ENCODE results near the gene KRT13. TPM values are rescaled to one million over a fixed set of nuclear protein-coding genes. Genes with fewer than 3 reads are reported as not detected.

KRT13 gene
- total RNA-seq, 2 donors from 2014 or later, result not detected

DNA sequence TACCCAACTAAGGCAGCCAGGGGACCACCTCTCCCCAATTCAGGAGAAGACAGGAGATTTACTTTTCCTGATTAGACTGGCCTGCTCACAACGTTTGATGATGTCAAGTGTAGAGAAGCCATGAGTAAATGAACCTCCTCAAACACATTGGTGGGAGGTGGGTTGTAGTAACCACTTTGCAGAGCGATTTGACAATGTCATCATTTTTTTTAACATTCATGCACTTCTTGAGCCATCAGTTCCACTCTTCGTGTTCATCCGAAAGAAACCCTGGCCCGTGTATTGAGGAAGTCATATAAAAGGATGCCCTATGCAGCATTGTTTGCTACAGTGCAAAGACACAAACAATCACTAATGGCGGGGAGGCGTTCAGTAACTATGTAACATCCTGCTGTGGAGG lies 28.2 kb upstream of the KRT13 start:
- no peak for DNase-seq
- Mint-ChIP-seq H3K4me3 (no peak overlapping the region), H3K27me3 (peaks cover 74% of the 10 kb centered on the region), H3K36me3 (ENCODE audit: low read depth) (no peaks in the 10 kb centered on the region), H3K27ac (no peak overlapping the region), H3K4me1 (peaks cover 7% of the 10 kb centered on the region)
- H3K9me3 ChIP-seq (ENCODE audit: control insufficient read depth, low read length, poor library complexity, severe bottlenecking), result peaks cover 3% of the 10 kb centered on the region
- ATAC-seq, result no peak

DNA sequence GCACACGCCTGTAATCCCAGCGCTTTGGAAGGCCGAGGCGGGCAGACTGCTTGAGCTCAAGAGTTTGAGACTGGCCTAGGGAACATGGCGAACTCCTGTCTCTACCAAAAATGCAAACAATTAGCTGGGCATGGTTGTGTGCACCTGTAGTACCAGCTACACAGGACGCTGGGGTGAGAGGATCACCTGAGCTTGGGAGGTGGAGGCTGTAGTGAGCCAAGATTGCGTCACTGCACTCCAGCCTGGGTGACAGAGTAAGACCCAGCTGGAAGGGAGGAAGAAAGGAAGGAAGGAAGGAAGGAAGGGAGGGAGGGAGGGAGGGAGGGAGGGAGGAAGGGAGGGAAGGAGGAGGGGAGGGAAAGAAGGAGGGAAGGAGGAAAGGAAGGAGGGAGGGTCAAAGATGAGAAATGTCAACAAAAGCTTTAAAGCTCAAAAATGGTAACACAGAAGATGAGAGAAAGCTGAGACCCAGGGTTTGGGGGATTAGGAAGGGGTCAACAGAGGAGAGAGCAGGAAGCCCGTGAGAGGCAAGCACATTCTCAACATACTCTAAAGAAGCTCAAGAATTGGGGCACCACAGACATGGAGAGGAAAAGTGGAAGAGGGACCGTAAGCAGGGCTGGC lies 27.6 kb upstream of the KRT13 start:
- H3K27ac Mint-ChIP-seq, result no peak overlapping the region
- H3K36me3 Mint-ChIP-seq (ENCODE audit: low read depth), result peaks cover 2% of the 10 kb centered on the region
- H3K4me3 Mint-ChIP-seq, result no peak overlapping the region
- ATAC-seq (no peak), DNase-seq (no peak)
- peaks cover 3% of the 10 kb centered on the region for H3K9me3 ChIP-seq (ENCODE audit: control insufficient read depth, low read length, poor library complexity, severe bottlenecking)
- H3K4me1 Mint-ChIP-seq, result peaks cover 7% of the 10 kb centered on the region
- peaks cover 76% of the 10 kb centered on the region for H3K27me3 Mint-ChIP-seq

GRCh38 chr17:41531993-41532392 lies 26.6 kb upstream of the KRT13 start:
- Mint-ChIP-seq H3K4me3 (no peak overlapping the region), H3K36me3 (ENCODE audit: low read depth) (peaks cover 2% of the 10 kb centered on the region), H3K27ac (no peak overlapping the region), H3K4me1 (peaks cover 8% of the 10 kb centered on the region), H3K27me3 (peaks cover 74% of the 10 kb centered on the region)
- no peak for ATAC-seq
- peaks cover 3% of the 10 kb centered on the region for H3K9me3 ChIP-seq (ENCODE audit: control insufficient read depth, low read length, poor library complexity, severe bottlenecking)
- no peak for DNase-seq

- no peak overlapping the region for H3K4me3 Mint-ChIP-seq
- DNase-seq (no peak), ATAC-seq (no peak)
- peaks cover 2% of the 10 kb centered on the region for H3K36me3 Mint-ChIP-seq (ENCODE audit: low read depth)
- peaks cover 74% of the 10 kb centered on the region for H3K27me3 Mint-ChIP-seq
- H3K4me1 Mint-ChIP-seq, result peaks cover 9% of the 10 kb centered on the region
- H3K9me3 ChIP-seq (ENCODE audit: control insufficient read depth, low read length, poor library complexity, severe bottlenecking), result peaks cover 3% of the 10 kb centered on the region
- H3K27ac Mint-ChIP-seq, result no peak overlapping the region
These were observed 24.9 kb upstream of the KRT13 start for GRCh38 chr17:41530062-41531048.

GRCh38 chr17:41529491-41529915 lies 24.1 kb upstream of the KRT13 start:
- H3K4me1 Mint-ChIP-seq, result peaks cover 9% of the 10 kb centered on the region
- peak overlapping the region; percentile 52 for H3K4me3 Mint-ChIP-seq
- peaks cover 3% of the 10 kb centered on the region for H3K9me3 ChIP-seq (ENCODE audit: control insufficient read depth, low read length, poor library complexity, severe bottlenecking)
- DNase-seq (no peak), ATAC-seq (no peak)
- H3K27me3 Mint-ChIP-seq, result peaks cover 66% of the 10 kb centered on the region
- no peak overlapping the region for H3K27ac Mint-ChIP-seq
- peaks cover 2% of the 10 kb centered on the region for H3K36me3 Mint-ChIP-seq (ENCODE audit: low read depth)

DNA sequence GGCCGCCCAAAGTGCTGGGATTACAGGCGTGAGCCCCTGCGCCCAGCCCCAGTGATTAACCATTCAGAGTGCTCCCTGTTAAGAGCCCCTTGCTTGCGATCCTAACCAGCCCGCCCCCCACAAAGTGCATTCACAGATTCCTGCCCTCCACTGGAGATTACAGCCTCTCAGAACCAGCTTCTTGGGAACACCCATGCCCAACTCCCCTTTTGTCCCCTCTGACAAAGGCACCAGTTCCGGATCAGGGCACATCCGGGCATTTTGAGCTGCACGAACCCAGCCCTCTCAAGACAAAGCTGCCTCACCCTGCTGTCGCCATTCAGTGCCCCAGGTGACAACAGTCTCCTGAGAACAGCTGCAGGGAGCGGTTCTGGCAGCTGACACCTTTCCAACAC lies 23.5 kb upstream of the KRT13 start:
- peaks cover 3% of the 10 kb centered on the region for H3K9me3 ChIP-seq (ENCODE audit: control insufficient read depth, low read length, poor library complexity, severe bottlenecking)
- peak overlapping the region; percentile 52 for H3K4me3 Mint-ChIP-seq
- H3K27me3 Mint-ChIP-seq, result peaks cover 66% of the 10 kb centered on the region
- DNase-seq (no peak), ATAC-seq (no peak)
- H3K4me1 Mint-ChIP-seq, result peaks cover 9% of the 10 kb centered on the region
- peak overlapping the region; percentile 39 for H3K27ac Mint-ChIP-seq
- peaks cover 2% of the 10 kb centered on the region for H3K36me3 Mint-ChIP-seq (ENCODE audit: low read depth)

- H3K9me3 ChIP-seq (ENCODE audit: control insufficient read depth, low read length, poor library complexity, severe bottlenecking), result no peaks in the 10 kb centered on the region
- peaks cover 58% of the 10 kb centered on the region for H3K27me3 Mint-ChIP-seq
- H3K4me1 Mint-ChIP-seq, result peaks cover 9% of the 10 kb centered on the region
- H3K4me3 Mint-ChIP-seq, result peak overlapping the region; percentile 80
- peaks cover 2% of the 10 kb centered on the region for H3K36me3 Mint-ChIP-seq (ENCODE audit: low read depth)
- no peak for DNase-seq
- H3K27ac Mint-ChIP-seq, result no peak overlapping the region
- no peak for ATAC-seq
These were observed 21.9 kb upstream of the KRT13 start for GRCh38 chr17:41527063-41528023.

DNA sequence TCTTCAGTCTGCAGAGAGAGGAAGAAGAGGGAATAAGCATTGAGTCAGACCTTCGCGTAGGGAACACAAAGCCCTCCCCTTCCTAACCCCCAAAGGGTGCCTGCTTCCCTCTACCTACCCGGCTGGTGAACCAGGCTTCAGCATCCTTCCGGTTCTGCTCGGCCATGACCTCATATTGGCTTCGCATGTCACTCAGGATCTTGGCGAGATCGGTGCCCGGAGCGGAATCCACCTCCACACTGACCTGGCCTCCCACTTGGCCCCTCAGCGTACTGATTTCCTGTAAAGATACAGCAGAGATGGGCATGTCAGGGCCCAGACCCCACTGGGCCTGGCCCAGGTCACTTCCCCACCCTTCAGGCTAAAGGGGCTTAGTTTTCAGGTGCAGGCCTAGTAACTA lies 18.8 kb upstream of the KRT13 start:
- H3K9me3 ChIP-seq (ENCODE audit: control insufficient read depth, low read length, poor library complexity, severe bottlenecking), result no peaks in the 10 kb centered on the region
- Mint-ChIP-seq H3K4me1 (peaks cover 9% of the 10 kb centered on the region), H3K27me3 (peaks cover 33% of the 10 kb centered on the region), H3K36me3 (ENCODE audit: low read depth) (peaks cover 2% of the 10 kb centered on the region), H3K27ac (no peak overlapping the region), H3K4me3 (no peak overlapping the region)
- ATAC-seq (no peak), DNase-seq (no peak)

- H3K36me3 Mint-ChIP-seq (ENCODE audit: low read depth), result peaks cover 2% of the 10 kb centered on the region
- peaks cover 29% of the 10 kb centered on the region for H3K27me3 Mint-ChIP-seq
- peaks cover 6% of the 10 kb centered on the region for H3K4me1 Mint-ChIP-seq
- no peaks in the 10 kb centered on the region for H3K9me3 ChIP-seq (ENCODE audit: control insufficient read depth, low read length, poor library complexity, severe bottlenecking)
- DNase-seq, result no peak
- ATAC-seq, result no peak
- H3K4me3 Mint-ChIP-seq, result no peak overlapping the region
- H3K27ac Mint-ChIP-seq, result no peak overlapping the region
These were observed 18.4 kb upstream of the KRT13 start for GRCh38 chr17:41523787-41524186.

DNA sequence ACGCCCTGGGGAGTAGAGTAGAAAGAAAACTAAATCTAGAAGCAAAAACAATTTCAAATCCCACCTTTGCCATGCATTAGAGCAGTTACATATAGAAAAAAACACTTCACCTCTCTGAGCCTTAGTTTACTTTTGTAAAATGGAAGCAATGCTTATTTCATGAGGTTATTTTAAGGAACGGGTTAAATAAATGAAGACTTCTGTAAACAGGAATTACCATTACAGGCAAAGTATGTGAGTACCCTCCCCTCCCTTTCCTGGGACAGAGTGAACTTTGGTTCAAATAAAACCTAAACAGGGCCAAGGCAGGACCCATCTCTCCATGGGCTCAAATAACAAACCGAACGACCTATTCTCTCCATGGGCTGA lies 17.8 kb upstream of the KRT13 start:
- Mint-ChIP-seq H3K27me3 (peaks cover 23% of the 10 kb centered on the region), H3K27ac (no peak overlapping the region), H3K4me1 (peaks cover 5% of the 10 kb centered on the region), H3K36me3 (ENCODE audit: low read depth) (no peaks in the 10 kb centered on the region), H3K4me3 (no peak overlapping the region)
- H3K9me3 ChIP-seq (ENCODE audit: control insufficient read depth, low read length, poor library complexity, severe bottlenecking), result no peaks in the 10 kb centered on the region
- ATAC-seq (no peak), DNase-seq (no peak)

- Mint-ChIP-seq H3K4me3 (no peak overlapping the region), H3K27ac (no peak overlapping the region), H3K36me3 (ENCODE audit: low read depth) (no peaks in the 10 kb centered on the region), H3K4me1 (peaks cover 3% of the 10 kb centered on the region), H3K27me3 (peaks cover 22% of the 10 kb centered on the region)
- DNase-seq, result no peak
- no peak for ATAC-seq
- H3K9me3 ChIP-seq (ENCODE audit: control insufficient read depth, low read length, poor library complexity, severe bottlenecking), result no peaks in the 10 kb centered on the region
These were observed 17.2 kb upstream of the KRT13 start for GRCh38 chr17:41522301-41523224.

DNA sequence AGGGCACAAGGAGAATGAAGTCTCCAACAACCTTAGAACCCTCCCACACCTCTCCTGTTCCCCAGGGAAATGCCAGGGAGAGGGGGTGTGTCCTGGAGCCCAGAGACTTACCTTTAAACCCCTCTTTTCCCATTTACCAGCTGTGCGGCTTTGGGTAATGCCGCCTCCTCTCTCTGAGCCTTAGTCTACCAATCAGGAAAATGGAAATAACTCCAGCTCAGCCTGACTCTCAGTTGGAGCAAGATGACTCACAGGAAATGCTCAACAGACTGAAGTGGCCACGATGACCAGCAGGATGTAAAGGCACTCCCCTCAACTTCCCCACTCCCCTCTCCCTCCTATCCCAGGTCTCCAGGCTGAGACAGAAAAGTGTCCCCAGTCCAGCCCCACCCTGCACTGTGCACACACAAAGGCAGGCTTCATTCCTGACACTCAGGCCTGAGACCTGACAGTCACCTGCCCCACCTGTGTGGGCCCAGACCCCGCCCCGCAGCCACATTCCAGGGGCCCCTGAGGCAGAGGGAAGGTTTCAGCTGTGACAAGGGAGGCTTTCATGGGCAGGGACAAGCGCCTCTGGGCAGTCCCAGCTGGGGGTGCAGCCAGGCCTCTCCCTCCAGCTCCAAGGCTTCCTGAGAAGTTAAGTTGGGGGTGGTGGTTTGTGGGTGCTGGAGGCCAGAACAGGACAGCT lies 16.3 kb upstream of the KRT13 start:
- ATAC-seq, result no peak

More for the DNA sequence above, 16.3 kb upstream of the KRT13 start:
- H3K36me3 Mint-ChIP-seq (ENCODE audit: low read depth), result no peaks in the 10 kb centered on the region
- H3K27ac Mint-ChIP-seq, result no peak overlapping the region
- no peaks in the 10 kb centered on the region for H3K9me3 ChIP-seq (ENCODE audit: control insufficient read depth, low read length, poor library complexity, severe bottlenecking)
- no peak overlapping the region for H3K4me3 Mint-ChIP-seq
- H3K4me1 Mint-ChIP-seq, result peaks cover 2% of the 10 kb centered on the region
- H3K27me3 Mint-ChIP-seq, result peaks cover 15% of the 10 kb centered on the region
- DNase-seq, result no peak

Measured in T-helper 17 cell (primary cell).